ENCODE results near the gene PRM1.

The PRM1 gene

DNA sequence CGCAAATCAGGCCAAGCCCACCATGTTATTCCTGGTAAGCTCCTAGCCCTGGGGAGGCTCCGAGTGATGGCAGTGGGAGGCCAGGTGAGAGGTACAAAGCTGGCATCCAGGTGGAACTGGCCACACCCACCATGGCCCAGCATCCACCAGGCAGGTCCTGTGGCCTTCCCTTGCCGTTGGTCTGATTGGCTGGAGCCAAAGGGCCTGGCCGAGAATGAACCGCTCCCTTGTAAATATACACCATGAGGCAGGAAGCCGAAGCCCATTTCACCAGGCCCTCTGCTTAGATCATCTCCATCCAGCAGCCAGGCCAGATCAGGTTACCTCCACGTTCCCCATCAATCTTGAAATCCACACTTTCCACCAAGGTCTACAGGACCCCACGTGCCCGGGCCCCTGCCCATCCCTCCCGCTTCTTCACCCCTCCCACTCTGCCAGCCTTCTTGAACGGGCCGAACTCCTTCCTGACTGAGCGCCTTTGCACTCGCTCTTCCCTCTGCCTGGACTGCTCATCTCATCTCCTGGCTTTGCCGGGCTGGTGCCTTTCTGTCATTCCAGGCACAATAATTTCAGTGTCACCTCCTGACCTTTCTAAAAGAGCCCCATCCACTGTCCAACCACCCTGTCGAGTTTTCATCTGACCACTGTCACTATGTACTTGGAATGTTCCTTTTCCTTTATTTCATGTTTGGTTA lies 30.9 kb downstream of the PRM1 start:
- Mint-ChIP-seq H3K36me3 (ENCODE audit: low read depth) (peaks cover 53% of the 10 kb centered on the region), H3K4me1 (ENCODE audit: low read depth) (peaks cover 54% of the 10 kb centered on the region), H3K27ac (peak overlapping the region; percentile 52), H3K27me3 (ENCODE audit: low read depth) (no peaks in the 10 kb centered on the region), H3K9me3 (no peaks in the 10 kb centered on the region), H3K4me3 (peak overlapping the region; percentile 4)

GRCh38 chr16:11249233-11250061 lies 31.7 kb downstream of the PRM1 start:
- peak overlapping the region; percentile 60 for H3K27ac Mint-ChIP-seq
- H3K36me3 Mint-ChIP-seq (ENCODE audit: low read depth), result peaks cover 50% of the 10 kb centered on the region
- peaks cover 58% of the 10 kb centered on the region for H3K4me1 Mint-ChIP-seq (ENCODE audit: low read depth)
- H3K27me3 Mint-ChIP-seq (ENCODE audit: low read depth), result no peaks in the 10 kb centered on the region
- no peak overlapping the region for H3K4me3 Mint-ChIP-seq
- H3K9me3 Mint-ChIP-seq, result no peaks in the 10 kb centered on the region

DNA sequence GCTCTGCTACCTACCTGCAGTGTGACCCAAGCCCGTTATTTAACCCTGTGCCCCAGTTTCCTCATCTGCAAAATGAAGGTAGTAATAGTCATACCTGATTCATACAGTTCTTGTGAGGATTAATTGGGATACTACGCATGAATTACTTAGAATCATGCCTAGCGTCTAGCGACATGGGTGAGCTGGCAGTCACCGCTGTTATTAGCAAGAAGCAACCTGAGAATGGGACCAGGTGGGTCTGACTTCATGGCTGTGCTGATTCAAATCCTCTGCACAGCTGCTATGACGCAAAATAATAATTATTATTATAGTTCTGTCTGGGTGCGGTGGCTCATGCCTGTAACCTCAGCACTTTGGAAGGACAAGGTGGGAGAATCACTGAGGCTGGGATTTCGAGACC lies 33.0 kb downstream of the PRM1 start:
- Mint-ChIP-seq H3K36me3 (ENCODE audit: low read depth) (peaks cover 38% of the 10 kb centered on the region), H3K27me3 (ENCODE audit: low read depth) (no peaks in the 10 kb centered on the region), H3K9me3 (no peaks in the 10 kb centered on the region), H3K4me3 (no peak overlapping the region), H3K4me1 (ENCODE audit: low read depth) (peaks cover 52% of the 10 kb centered on the region), H3K27ac (no peak overlapping the region)

GRCh38 chr16:11245988-11246387 lies 35.1 kb downstream of the PRM1 start:
- Mint-ChIP-seq H3K4me1 (ENCODE audit: low read depth) (peaks cover 35% of the 10 kb centered on the region), H3K27me3 (ENCODE audit: low read depth) (no peaks in the 10 kb centered on the region), H3K27ac (peak overlapping the region; percentile 22), H3K36me3 (ENCODE audit: low read depth) (peaks cover 22% of the 10 kb centered on the region), H3K9me3 (no peaks in the 10 kb centered on the region), H3K4me3 (no peak overlapping the region)

DNA sequence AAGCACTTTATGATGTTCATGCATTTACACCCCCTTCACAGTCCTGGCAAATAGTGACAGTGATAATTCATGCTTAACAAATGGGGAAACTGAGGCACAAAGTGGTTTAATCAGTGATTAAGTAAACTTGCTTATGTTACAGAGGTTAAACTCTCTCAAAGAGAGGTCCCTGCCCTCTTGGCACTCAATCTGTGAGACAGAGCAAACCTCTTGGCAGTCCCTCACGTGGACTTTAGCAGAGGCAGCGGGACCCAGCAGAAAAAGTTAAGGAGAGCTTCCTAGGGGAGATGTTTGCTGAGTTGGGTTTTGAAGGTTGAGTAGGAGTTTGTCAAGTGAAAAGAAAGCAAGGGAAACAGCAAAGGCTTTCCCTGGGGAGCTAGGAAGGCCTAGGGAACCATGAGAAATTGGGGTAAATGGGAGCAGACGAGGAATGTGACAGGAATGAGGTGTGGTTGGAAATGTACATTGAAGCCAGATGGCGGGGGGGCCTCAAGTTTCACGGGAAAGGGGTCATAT lies 35.9 kb downstream of the PRM1 start:
- no peaks in the 10 kb centered on the region for H3K9me3 Mint-ChIP-seq
- H3K27me3 Mint-ChIP-seq (ENCODE audit: low read depth), result no peaks in the 10 kb centered on the region

DNA sequence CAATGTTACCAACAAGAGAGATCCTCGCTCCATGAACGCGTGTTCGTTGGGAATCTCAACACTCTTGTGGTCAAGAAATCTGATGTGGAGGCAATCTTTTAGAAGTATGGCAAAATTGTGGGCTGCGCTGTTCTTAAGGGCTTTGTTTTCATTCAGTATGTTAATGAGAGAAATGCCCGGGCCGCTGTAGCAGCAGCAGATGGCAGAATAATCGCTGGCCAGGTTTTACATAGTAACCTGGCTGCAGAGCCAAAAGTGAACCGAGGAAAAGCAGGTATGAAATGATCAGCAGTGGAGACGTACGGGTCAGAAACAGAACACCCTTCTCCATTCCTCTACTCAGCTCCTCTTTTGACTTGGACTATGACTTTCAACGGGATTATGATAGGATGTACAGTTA lies 38.5 kb downstream of the PRM1 start:
- Mint-ChIP-seq H3K9me3 (no peaks in the 10 kb centered on the region), H3K4me3 (no peak overlapping the region), H3K4me1 (ENCODE audit: low read depth) (peaks cover 28% of the 10 kb centered on the region)

More for the DNA sequence above, 35.9 kb downstream of the PRM1 start:
- Mint-ChIP-seq H3K4me1 (ENCODE audit: low read depth) (peaks cover 30% of the 10 kb centered on the region), H3K4me3 (no peak overlapping the region), H3K27ac (peak overlapping the region; percentile 55), H3K36me3 (ENCODE audit: low read depth) (peaks cover 17% of the 10 kb centered on the region)

DNA sequence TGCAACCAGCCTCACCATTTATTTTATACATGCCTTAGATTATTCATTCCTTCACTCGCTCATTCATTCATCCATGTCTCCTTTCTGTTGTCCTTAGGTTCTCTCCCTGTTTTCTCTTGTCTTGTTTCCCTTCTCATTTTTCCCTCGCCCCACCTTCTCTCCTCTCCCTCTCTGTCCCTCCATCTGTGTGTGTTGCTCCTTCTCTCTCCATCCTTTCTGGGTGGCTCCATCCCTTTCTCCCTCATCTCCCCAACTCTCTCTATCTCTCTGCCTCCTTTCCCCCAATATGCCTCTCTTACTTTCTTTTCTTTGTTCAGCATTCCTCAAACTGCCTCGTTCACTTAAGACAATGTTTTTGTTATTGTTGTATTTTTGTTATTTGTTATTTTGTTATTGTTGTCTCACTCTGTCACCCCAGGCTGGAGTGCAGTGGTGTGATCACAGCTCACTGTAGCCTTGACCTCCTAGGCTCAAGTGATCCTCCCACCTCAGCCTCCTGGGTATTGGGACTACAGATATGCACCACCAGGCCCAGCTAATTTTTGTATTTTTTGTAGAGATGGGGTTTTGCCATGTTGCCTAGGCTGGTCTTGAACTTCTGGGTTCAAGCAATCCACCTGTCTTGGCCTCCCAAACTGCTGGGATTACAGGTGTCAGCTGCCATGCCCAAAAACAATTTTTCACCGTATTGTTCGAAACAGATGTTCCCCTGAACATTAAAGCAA lies 39.5 kb downstream of the PRM1 start:
- peaks cover 30% of the 10 kb centered on the region for H3K4me1 Mint-ChIP-seq (ENCODE audit: low read depth)
- no peaks in the 10 kb centered on the region for H3K9me3 Mint-ChIP-seq

More for the DNA sequence above, 38.5 kb downstream of the PRM1 start:
- no peaks in the 10 kb centered on the region for H3K27me3 Mint-ChIP-seq (ENCODE audit: low read depth)
- H3K27ac Mint-ChIP-seq, result no peak overlapping the region
- H3K36me3 Mint-ChIP-seq (ENCODE audit: low read depth), result peaks cover 9% of the 10 kb centered on the region

GRCh38 chr16:11240636-11241473 lies 40.3 kb downstream of the PRM1 start:
- H3K27ac Mint-ChIP-seq, result peak overlapping the region; percentile 83
- H3K4me1 Mint-ChIP-seq (ENCODE audit: low read depth), result peaks cover 29% of the 10 kb centered on the region
- peaks cover 4% of the 10 kb centered on the region for H3K36me3 Mint-ChIP-seq (ENCODE audit: low read depth)
- no peaks in the 10 kb centered on the region for H3K9me3 Mint-ChIP-seq
- no peaks in the 10 kb centered on the region for H3K27me3 Mint-ChIP-seq (ENCODE audit: low read depth)
- peak overlapping the region; percentile 39 for H3K4me3 Mint-ChIP-seq

More for the DNA sequence above, 39.5 kb downstream of the PRM1 start:
- Mint-ChIP-seq H3K4me3 (no peak overlapping the region), H3K36me3 (ENCODE audit: low read depth) (peaks cover 5% of the 10 kb centered on the region), H3K27ac (no peak overlapping the region), H3K27me3 (ENCODE audit: low read depth) (no peaks in the 10 kb centered on the region)

GRCh38 chr16:11239644-11240632 lies 41.2 kb downstream of the PRM1 start:
- Mint-ChIP-seq H3K4me1 (ENCODE audit: low read depth) (peaks cover 26% of the 10 kb centered on the region), H3K27me3 (ENCODE audit: low read depth) (no peaks in the 10 kb centered on the region), H3K4me3 (peak overlapping the region; percentile 39), H3K36me3 (ENCODE audit: low read depth) (peaks cover under 1% of the 10 kb centered on the region), H3K27ac (peak overlapping the region; percentile 83), H3K9me3 (no peaks in the 10 kb centered on the region)

GRCh38 chr16:11238272-11239202 lies 42.6 kb downstream of the PRM1 start:
- no peak overlapping the region for H3K4me3 Mint-ChIP-seq
- H3K4me1 Mint-ChIP-seq (ENCODE audit: low read depth), result peaks cover 36% of the 10 kb centered on the region
- H3K36me3 Mint-ChIP-seq (ENCODE audit: low read depth), result no peaks in the 10 kb centered on the region
- no peaks in the 10 kb centered on the region for H3K27me3 Mint-ChIP-seq (ENCODE audit: low read depth)
- H3K27ac Mint-ChIP-seq, result peak overlapping the region; percentile 20
- no peaks in the 10 kb centered on the region for H3K9me3 Mint-ChIP-seq

- Mint-ChIP-seq H3K9me3 (no peaks in the 10 kb centered on the region), H3K27me3 (ENCODE audit: low read depth) (no peaks in the 10 kb centered on the region), H3K4me1 (ENCODE audit: low read depth) (peaks cover 49% of the 10 kb centered on the region), H3K4me3 (no peak overlapping the region), H3K27ac (no peak overlapping the region), H3K36me3 (ENCODE audit: low read depth) (no peaks in the 10 kb centered on the region)
These were observed 44.5 kb downstream of the PRM1 start for GRCh38 chr16:11236461-11237254.

- Mint-ChIP-seq H3K4me1 (ENCODE audit: low read depth) (peaks cover 58% of the 10 kb centered on the region), H3K27me3 (ENCODE audit: low read depth) (no peaks in the 10 kb centered on the region), H3K27ac (peak overlapping the region; percentile 69), H3K36me3 (ENCODE audit: low read depth) (no peaks in the 10 kb centered on the region), H3K9me3 (no peaks in the 10 kb centered on the region), H3K4me3 (no peak overlapping the region)
These were observed 45.5 kb downstream of the PRM1 start for GRCh38 chr16:11235703-11235991.
